Purkinje cell (primary cell): ENCODE measurements around the gene AFF3. TPM values are rescaled to one million over a fixed set of nuclear protein-coding genes. Genes with fewer than 3 reads are reported as not detected.

ENCODE experiments used
- polyA plus RNA-seq: library from polyadenylated mRNA; unstranded; fragments of >200 nt; fragmentation: Nextera tagmentation; gene quantifications from 2 replicates; pipeline ENCODE4 v1.2.1, GENCODE V29; 2014

Gene AFF3
- 4.6 and 6.4 TPM in 2 replicates for polyA plus RNA-seq

DNA sequence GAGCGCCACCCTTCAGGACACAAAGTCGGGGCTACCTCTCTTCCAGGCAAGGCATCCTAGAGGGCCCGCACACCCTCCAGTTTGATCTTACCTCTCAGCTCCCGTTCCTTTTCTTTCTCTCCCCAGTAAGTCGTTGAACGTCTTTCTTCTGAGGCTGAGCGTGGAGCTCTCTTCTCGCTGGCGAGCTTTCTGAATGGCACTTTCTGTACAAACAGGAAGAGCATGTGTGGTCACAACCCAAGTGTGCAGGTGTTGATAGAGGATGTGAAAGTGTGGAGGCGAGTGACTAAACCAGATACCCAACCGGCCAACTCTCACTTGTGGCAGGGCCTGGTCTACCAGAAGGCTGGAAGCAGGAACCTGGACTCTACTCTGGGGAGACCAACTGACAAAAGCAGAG is at the start of gene AFF3:
Gene AFF3, minus strand, starts transcription at position 198 of the 400 bp plus-strand sequence. CDS start 38,136 bp downstream, outside the sequence.

Other genes starting within 250 kb of the AFF3 start
- 7.2 and 13.5 TPM in 2 replicates for gene LONRF2, start 179.9 kb upstream of the AFF3 start, polyA plus RNA-seq